Activated CD8-positive, alpha-beta T cell treated with anti-CD3 and anti-CD28 coated beads for 36 hours (primary cell): ENCODE measurements around the gene FUZ. TPM values are rescaled to one million over a fixed set of nuclear protein-coding genes. Genes with fewer than 3 reads are reported as not detected.

Experiments
- ATAC-seq: fragments of 200-7000 bp; cut with Tn5 transposase; one replicate; pipeline ENCODE4 v1.10.0; 2021; ENCODE audit warnings: mild to moderate bottlenecking, moderate library complexity
- CTCF ChIA-PET: fragments of 350-600 bp; sonication (Branson Sonifier 250); formaldehyde crosslinking; loops from one replicate; lab custom pipeline; 2021; ENCODE audit warnings: antibody characterized with exemption; lab: Charles Lee
- POLR2A ChIA-PET: fragments of 350-600 bp; sonication (Branson Sonifier 250); formaldehyde crosslinking; loops from one replicate; lab custom pipeline; 2021; ENCODE audit warnings: antibody characterized with exemption; lab: Charles Lee
- DNase-seq: peaks from one replicate; pipeline ENCODE4 v3.0.0-alpha.2; 2020
- H3K27ac Mint-ChIP-seq: one replicate; pipeline ENCODE4 v1.8.0; 2021; ENCODE audit warnings: mild to moderate bottlenecking, mixed read lengths
- H3K27me3 Mint-ChIP-seq: one replicate; pipeline ENCODE4 v1.8.0; 2021; ENCODE audit warnings: mixed read lengths
- H3K36me3 Mint-ChIP-seq: one replicate; pipeline ENCODE4 v1.8.0; 2021; ENCODE audit warnings: low read depth, mixed read lengths
- H3K4me1 Mint-ChIP-seq: one replicate; pipeline ENCODE4 v1.8.0; 2021; ENCODE audit warnings: low read depth, mixed read lengths
- H3K4me3 Mint-ChIP-seq: one replicate; pipeline ENCODE4 v1.8.0; 2021; ENCODE audit warnings: mild to moderate bottlenecking, moderate library complexity, mixed read lengths
- H3K9me3 Mint-ChIP-seq: one replicate; pipeline ENCODE4 v1.8.0; 2021; ENCODE audit warnings: mixed read lengths
- CTCF ChIP-seq: fragments of 200-600 bp; IDR thresholded peaks from one replicate; pipeline ENCODE4 v1.8.0; 2022; ENCODE audit warnings: antibody characterized with exemption, mild to moderate bottlenecking
- intact Hi-C: fragments of 100-400 bp; cut with micrococcal nuclease; formaldehyde crosslinking; loops from one replicate; pipeline ENCODE4 v1.10.0; 2022
- total RNA-seq, 2 experiments: library from RNA; stranded (reverse); gene quantifications; one replicate each; pipeline ENCODE4 v1.2.3, GENCODE V29; 2021

The FUZ gene
- total RNA-seq, 2 experiments from 2014 or later: 23.5 to 24.1 TPM

GRCh38 chr19:49780861-49781260 lies 32.2 kb downstream of the FUZ start:
- no peak for DNase-seq

GRCh38 chr19:49779731-49780555 lies 33.1 kb downstream of the FUZ start:
- peaks cover 17% of the 10 kb centered on the region for H3K36me3 Mint-ChIP-seq
- no peak for ATAC-seq
- no peak for DNase-seq
- H3K27me3 Mint-ChIP-seq: no peaks in the 10 kb centered on the region
- peaks cover 10% of the 10 kb centered on the region for H3K4me1 Mint-ChIP-seq
- CTCF ChIA-PET: no interaction called here
- intact Hi-C loops: no loop called here
- no peaks in the 10 kb centered on the region for H3K9me3 Mint-ChIP-seq
- no peak overlapping the region for H3K4me3 Mint-ChIP-seq
- no peak for TF ChIP-seq CTCF
- POLR2A ChIA-PET: no interaction called here
- peak overlapping the region; percentile 16 for H3K27ac Mint-ChIP-seq

More at GRCh38 chr19:49780861-49781260, 32.2 kb downstream of the FUZ start:
- ChIA-PET POLR2A (interaction anchor here (0.6 kb wide), 1 partner anchor 18 kb away, joined by 3 read pairs; the partner anchor contains the start of gene TSKS), CTCF (no interaction called here)
- no peak for ATAC-seq
- peaks cover 5% of the 10 kb centered on the region for H3K4me1 Mint-ChIP-seq
- peaks cover 20% of the 10 kb centered on the region for H3K36me3 Mint-ChIP-seq
- no peaks in the 10 kb centered on the region for H3K9me3 Mint-ChIP-seq
- TF ChIP-seq CTCF: no peak
- H3K4me3 Mint-ChIP-seq: no peak overlapping the region
- intact Hi-C loops: no loop called here
- H3K27me3 Mint-ChIP-seq: no peaks in the 10 kb centered on the region
- H3K27ac Mint-ChIP-seq: no peak overlapping the region

GRCh38 chr19:49776371-49776764 lies 36.7 kb downstream of the FUZ start:
- no peak for TF ChIP-seq CTCF
- no peak for DNase-seq
- intact Hi-C loops: no loop called here
- Mint-ChIP-seq H3K9me3 (no peaks in the 10 kb centered on the region), H3K27ac (peak overlapping the region; percentile 26), H3K27me3 (no peaks in the 10 kb centered on the region), H3K36me3 (peaks cover 1% of the 10 kb centered on the region), H3K4me1 (peaks cover 16% of the 10 kb centered on the region), H3K4me3 (no peak overlapping the region)
- ChIA-PET POLR2A (interaction anchor here (1.0 to 1.1 kb wide), 2 partner anchors 9 to 17 kb away, joined by 3 read pairs; no protein-coding TSS in a partner anchor), CTCF (interaction anchor here (1.2 kb wide), 1 partner anchor 59 kb away, joined by 4 read pairs; no protein-coding TSS in a partner anchor)
- no peak for ATAC-seq

GRCh38 chr19:49775742-49776370 lies 37.2 kb downstream of the FUZ start:
- Mint-ChIP-seq H3K36me3 (peaks cover 1% of the 10 kb centered on the region), H3K27me3 (no peaks in the 10 kb centered on the region), H3K4me1 (peaks cover 16% of the 10 kb centered on the region), H3K9me3 (no peaks in the 10 kb centered on the region), H3K27ac (peak overlapping the region; percentile 26), H3K4me3 (no peak overlapping the region)
- ChIA-PET POLR2A (interaction anchor here (1.0 to 1.1 kb wide), 2 partner anchors 8 to 18 kb away, joined by 3 read pairs; no protein-coding TSS in a partner anchor), CTCF (interaction anchor here (1.2 kb wide), 1 partner anchor 59 kb away, joined by 4 read pairs; no protein-coding TSS in a partner anchor)
- no peak for ATAC-seq
- no peak for TF ChIP-seq CTCF
- intact Hi-C loops: no loop called here
- no peak for DNase-seq
